Endothelial cell (in vitro differentiated cells): ENCODE data around the gene FGF12. TPM values are rescaled to one million over a fixed set of nuclear protein-coding genes. Genes with fewer than 3 reads are reported as not detected.

ENCODE experiments used
- DNase-seq: peaks from one replicate; pipeline ENCODE4 v3.0.0; 2021; ENCODE audit warnings: low spot score
- H3K27ac Mint-ChIP-seq: one replicate; pipeline ENCODE4 v1.8.0; 2021; ENCODE audit warnings: mixed read lengths, inconsistent platforms; ENCODE audit not compliant: unreplicated experiment
- H3K27me3 Mint-ChIP-seq: one replicate; pipeline ENCODE4 v1.8.0; 2021; ENCODE audit warnings: mild to moderate bottlenecking, moderate library complexity, mixed read lengths, inconsistent platforms; ENCODE audit not compliant: unreplicated experiment
- H3K36me3 Mint-ChIP-seq: one replicate; pipeline ENCODE4 v1.8.0; 2021; ENCODE audit warnings: mild to moderate bottlenecking, low read depth, mixed read lengths, inconsistent platforms; ENCODE audit not compliant: unreplicated experiment
- H3K4me1 Mint-ChIP-seq: one replicate; pipeline ENCODE4 v1.8.0; 2021; ENCODE audit warnings: mild to moderate bottlenecking, mixed read lengths, inconsistent platforms; ENCODE audit not compliant: unreplicated experiment
- H3K4me3 Mint-ChIP-seq: one replicate; pipeline ENCODE4 v1.8.0; 2021; ENCODE audit warnings: mild to moderate bottlenecking, mixed read lengths, inconsistent platforms; ENCODE audit not compliant: unreplicated experiment
- H3K9me3 Mint-ChIP-seq: one replicate; pipeline ENCODE4 v1.8.0; 2021; ENCODE audit warnings: mixed read lengths, inconsistent platforms; ENCODE audit not compliant: unreplicated experiment
- total RNA-seq: library from RNA; stranded (reverse); fragmentation: NEBNext Ultra II Directional; extraction: Animal tissue kit (Norgen Biotek cat#: 25700); gene quantifications from one replicate; pipeline ENCODE4 v1.2.1, GENCODE V29; 2021; ENCODE audit not compliant: unreplicated experiment
- TF ChIP-seq, protein P1 (sequence below): fragments of 200-600 bp; sonication (generic); IDR thresholded peaks from one replicate; pipeline ENCODE4 v1.5.0; 2021; ENCODE audit warnings: antibody characterized with exemption; ENCODE audit not compliant: unreplicated experiment

Gene FGF12
- total RNA-seq, 1 donor from 2014 or later: 19.1 TPM

DNA sequence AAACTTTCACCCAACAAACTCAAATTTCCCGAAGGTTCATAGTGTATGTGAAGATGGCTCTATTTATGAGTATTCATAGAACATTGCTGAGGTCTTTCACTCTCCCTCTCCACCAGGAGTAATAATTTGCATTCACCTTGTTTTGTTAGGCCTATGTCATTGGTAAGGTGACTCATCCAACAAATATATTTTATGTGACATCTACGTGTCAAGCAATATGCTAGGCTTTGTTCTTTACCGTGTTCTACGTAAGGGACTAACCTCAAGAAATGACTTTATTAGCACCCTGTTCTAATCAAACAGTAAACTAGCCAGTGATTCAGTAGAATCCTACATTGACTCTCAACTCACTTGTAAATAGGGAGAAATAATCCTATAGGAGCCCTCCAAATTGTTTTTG lies 334.4 kb downstream of the FGF12 start:
- Mint-ChIP-seq H3K36me3 (no peaks in the 10 kb centered on the region), H3K4me3 (no peak overlapping the region), H3K27me3 (no peaks in the 10 kb centered on the region), H3K4me1 (no peaks in the 10 kb centered on the region), H3K27ac (no peak overlapping the region), H3K9me3 (no peaks in the 10 kb centered on the region)
- no peak for DNase-seq
- TF ChIP-seq, protein P1, sequence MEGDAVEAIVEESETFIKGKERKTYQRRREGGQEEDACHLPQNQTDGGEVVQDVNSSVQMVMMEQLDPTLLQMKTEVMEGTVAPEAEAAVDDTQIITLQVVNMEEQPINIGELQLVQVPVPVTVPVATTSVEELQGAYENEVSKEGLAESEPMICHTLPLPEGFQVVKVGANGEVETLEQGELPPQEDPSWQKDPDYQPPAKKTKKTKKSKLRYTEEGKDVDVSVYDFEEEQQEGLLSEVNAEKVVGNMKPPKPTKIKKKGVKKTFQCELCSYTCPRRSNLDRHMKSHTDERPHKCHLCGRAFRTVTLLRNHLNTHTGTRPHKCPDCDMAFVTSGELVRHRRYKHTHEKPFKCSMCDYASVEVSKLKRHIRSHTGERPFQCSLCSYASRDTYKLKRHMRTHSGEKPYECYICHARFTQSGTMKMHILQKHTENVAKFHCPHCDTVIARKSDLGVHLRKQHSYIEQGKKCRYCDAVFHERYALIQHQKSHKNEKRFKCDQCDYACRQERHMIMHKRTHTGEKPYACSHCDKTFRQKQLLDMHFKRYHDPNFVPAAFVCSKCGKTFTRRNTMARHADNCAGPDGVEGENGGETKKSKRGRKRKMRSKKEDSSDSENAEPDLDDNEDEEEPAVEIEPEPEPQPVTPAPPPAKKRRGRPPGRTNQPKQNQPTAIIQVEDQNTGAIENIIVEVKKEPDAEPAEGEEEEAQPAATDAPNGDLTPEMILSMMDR: no peak

DNA sequence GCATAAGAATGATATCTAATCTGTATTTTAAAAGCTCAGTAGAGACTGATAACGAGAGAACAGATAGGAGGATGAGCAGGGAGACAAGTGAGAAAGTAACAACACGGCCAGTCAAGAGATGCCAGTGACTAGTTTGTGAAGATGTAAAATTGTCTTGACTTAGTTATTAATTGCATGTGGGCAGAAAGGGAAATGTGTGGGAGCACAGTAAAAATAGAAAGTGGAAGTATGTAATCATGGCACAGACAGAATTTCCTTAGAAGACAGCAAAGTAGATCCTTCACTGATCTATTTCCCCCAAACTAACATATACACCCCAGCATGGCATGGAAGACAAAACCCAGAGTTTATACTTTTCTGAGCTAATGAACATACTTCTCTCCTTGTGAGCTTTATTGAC lies 344.5 kb downstream of the FGF12 start:
- Mint-ChIP-seq H3K4me3 (no peak overlapping the region), H3K4me1 (peaks cover 3% of the 10 kb centered on the region), H3K9me3 (no peaks in the 10 kb centered on the region), H3K27me3 (peaks cover 2% of the 10 kb centered on the region), H3K27ac (no peak overlapping the region), H3K36me3 (no peaks in the 10 kb centered on the region)
- TF ChIP-seq, protein P1: no peak
- DNase-seq: no peak

DNA sequence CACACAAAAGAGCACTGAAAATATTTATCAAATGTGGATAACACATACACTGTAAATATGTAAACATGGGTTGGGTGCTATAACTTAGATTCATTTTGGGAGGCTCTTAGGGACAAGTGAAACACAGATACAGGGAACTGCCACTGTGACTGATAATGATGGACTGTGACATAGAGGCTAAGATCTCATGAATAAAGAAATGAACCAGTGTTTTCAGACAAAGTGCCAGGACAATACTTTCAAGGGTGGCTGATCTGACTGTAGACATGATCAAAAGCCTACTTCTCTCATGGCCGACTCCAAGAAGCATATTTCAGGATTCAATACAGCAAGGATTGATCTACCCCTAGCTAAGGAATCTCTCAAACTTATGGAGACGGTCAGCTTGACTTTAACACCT lies 353.8 kb downstream of the FGF12 start:
- H3K9me3 Mint-ChIP-seq: no peaks in the 10 kb centered on the region
- H3K27ac Mint-ChIP-seq: no peak overlapping the region
- DNase-seq: no peak
- no peak overlapping the region for H3K4me3 Mint-ChIP-seq
- peaks cover 1% of the 10 kb centered on the region for H3K27me3 Mint-ChIP-seq
- H3K4me1 Mint-ChIP-seq: peaks cover 7% of the 10 kb centered on the region
- TF ChIP-seq, protein P1: no peak
- no peaks in the 10 kb centered on the region for H3K36me3 Mint-ChIP-seq

DNA sequence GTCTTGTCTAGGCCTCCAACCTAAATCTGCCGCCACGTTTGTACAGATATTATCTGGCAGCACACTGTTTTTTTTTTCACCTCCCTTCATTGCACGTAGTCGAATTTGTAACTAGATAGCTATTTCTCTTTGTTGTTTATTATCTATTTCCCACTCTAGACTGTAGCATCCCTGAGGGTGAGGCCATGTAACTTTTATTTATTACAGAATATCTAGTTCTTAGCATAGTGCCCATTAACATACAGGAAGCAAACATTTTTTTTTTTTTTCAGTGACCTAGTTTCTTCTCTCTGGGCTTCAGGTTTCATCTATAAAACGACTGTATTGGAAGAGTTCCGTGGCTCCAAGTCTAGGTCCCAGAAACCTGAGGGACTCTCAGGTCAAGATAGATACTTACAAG lies 354.3 kb downstream of the FGF12 start:
- peaks cover 1% of the 10 kb centered on the region for H3K27me3 Mint-ChIP-seq
- TF ChIP-seq, protein P1: no peak
- no peaks in the 10 kb centered on the region for H3K9me3 Mint-ChIP-seq
- no peak overlapping the region for H3K4me3 Mint-ChIP-seq
- peaks cover 9% of the 10 kb centered on the region for H3K4me1 Mint-ChIP-seq
- H3K27ac Mint-ChIP-seq: no peak overlapping the region
- DNase-seq: no peak
- H3K36me3 Mint-ChIP-seq: no peaks in the 10 kb centered on the region

DNA sequence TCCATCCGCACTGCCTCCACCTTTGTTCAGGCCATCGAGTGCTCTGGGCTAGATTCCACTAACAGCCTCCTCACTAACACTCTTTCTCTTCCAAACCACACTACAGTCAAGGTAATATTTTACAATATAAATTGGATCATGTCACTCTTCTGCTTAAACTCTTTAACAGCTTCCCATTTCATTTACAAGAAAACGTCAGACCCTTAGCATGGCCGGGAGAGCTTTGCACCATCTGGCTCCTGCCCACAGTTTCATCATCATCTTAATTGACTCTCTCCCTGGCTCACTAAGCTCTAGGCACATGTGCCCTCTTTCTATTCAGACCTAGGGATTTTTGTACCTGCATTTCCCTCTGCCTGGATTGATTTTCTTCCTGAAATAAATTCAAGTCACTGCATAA lies 354.7 kb downstream of the FGF12 start:
- Mint-ChIP-seq H3K36me3 (no peaks in the 10 kb centered on the region), H3K27ac (no peak overlapping the region), H3K9me3 (no peaks in the 10 kb centered on the region)

More for the DNA sequence above, 354.7 kb downstream of the FGF12 start:
- Mint-ChIP-seq H3K4me1 (peaks cover 13% of the 10 kb centered on the region), H3K27me3 (no peaks in the 10 kb centered on the region), H3K4me3 (no peak overlapping the region)
- no peak for DNase-seq
- TF ChIP-seq, protein P1: no peak
